ENCODE measurements around the gene GALR3.

The GALR3 gene

GRCh38 chr22:37850801-37851200, 27.6 kb downstream of the GALR3 start:
- Histone ChIP-seq H3K4me3 (replicated peaks; ENCODE audit: insufficient read depth, low read length) (no peak overlapping the region), H3K27me3 (ENCODE audit: insufficient read depth, poor library complexity, severe bottlenecking) (no peaks in the 10 kb centered on the region), H3K27ac (replicated peaks) (no peak overlapping the region)
- no peak for DNase-seq (ENCODE audit: low read depth in 1 of 2, low spot score in 1 of 2)
- no peak for TF ChIP-seq GABPA (IDR thresholded peaks at IDR 0.05; ENCODE audit: low read depth)
- TF ChIP-seq POLR2AphosphoS5 (IDR thresholded peaks at IDR 0.05; ENCODE audit: low read depth) = no peak
- TF ChIP-seq SPI1 (IDR thresholded peaks at IDR 0.05; ENCODE audit: borderline replicate concordance, low read depth) = no peak
- no peak for TF ChIP-seq CTCF (IDR thresholded peaks at IDR 0.05; ENCODE audit: insufficient read depth, low read length)
- TF ChIP-seq REST (IDR thresholded peaks at IDR 0.05; ENCODE audit: insufficient replicate concordance, low read depth) = no peak

GRCh38 chr22:37852418-37852817, 29.2 kb downstream of the GALR3 start:
- no peak for TF ChIP-seq SPI1 (IDR thresholded peaks at IDR 0.05; ENCODE audit: borderline replicate concordance, low read depth)
- no peak for TF ChIP-seq CTCF (IDR thresholded peaks at IDR 0.05; ENCODE audit: insufficient read depth, low read length)
- TF ChIP-seq GABPA (IDR thresholded peaks at IDR 0.05; ENCODE audit: low read depth) = no peak
- no peak for TF ChIP-seq POLR2AphosphoS5 (IDR thresholded peaks at IDR 0.05; ENCODE audit: low read depth)
- no peak for TF ChIP-seq REST (IDR thresholded peaks at IDR 0.05; ENCODE audit: insufficient replicate concordance, low read depth)
- H3K27me3 ChIP-seq (ENCODE audit: insufficient read depth, poor library complexity, severe bottlenecking) = no peaks in the 10 kb centered on the region
- H3K4me3 ChIP-seq (replicated peaks; ENCODE audit: insufficient read depth, low read length) = no peak overlapping the region
- no peak for DNase-seq (ENCODE audit: low read depth in 1 of 2, low spot score in 1 of 2)
- no peak overlapping the region for H3K27ac ChIP-seq (replicated peaks)

- Histone ChIP-seq H3K4me3 (replicated peaks; ENCODE audit: insufficient read depth, low read length) (no peak overlapping the region), H3K27me3 (ENCODE audit: insufficient read depth, poor library complexity, severe bottlenecking) (no peaks in the 10 kb centered on the region), H3K27ac (replicated peaks) (no peak overlapping the region)
- DNase-seq (ENCODE audit: low read depth in 1 of 2, low spot score in 1 of 2) = no peak
- TF ChIP-seq REST (IDR thresholded peaks at IDR 0.05; ENCODE audit: insufficient replicate concordance, low read depth) = no peak
- no peak for TF ChIP-seq CTCF (IDR thresholded peaks at IDR 0.05; ENCODE audit: insufficient read depth, low read length)
- TF ChIP-seq POLR2AphosphoS5 (IDR thresholded peaks at IDR 0.05; ENCODE audit: low read depth) = no peak
- TF ChIP-seq SPI1 (IDR thresholded peaks at IDR 0.05; ENCODE audit: borderline replicate concordance, low read depth) = no peak
- TF ChIP-seq GABPA (IDR thresholded peaks at IDR 0.05; ENCODE audit: low read depth) = no peak
Measured at GRCh38 chr22:37854946-37855345, 31.8 kb downstream of the GALR3 start.

All from HL-60 (cell line).